CD4-positive, alpha-beta T cell treated with Interleukin-6 for 4 hours (primary cell): Measurements from ENCODE around the gene SCYL3.
"Not testable (repeated sequence)": the region's sequence is repeated elsewhere in the genome, so short reads cannot be mapped to it uniquely, and the experiment has no call there.

ENCODE experiments used
- DNase-seq: peaks from one replicate; pipeline ENCODE4 v3.0.0-alpha.2; 2020; ENCODE audit warnings: mixed read lengths

The SCYL3 gene

GRCh38 chr1:169867012-169867675 is 26.6 kb downstream of the SCYL3 start:
- DNase-seq: no peak

GRCh38 chr1:169866577-169866976 is 27.1 kb downstream of the SCYL3 start:
- no peak for DNase-seq

GRCh38 chr1:169864531-169864930 is 29.2 kb downstream of the SCYL3 start:
- not testable (repeated sequence) for DNase-seq

GRCh38 chr1:169860750-169861149 is 32.9 kb downstream of the SCYL3 start:
- no peak for DNase-seq

- no peak for DNase-seq
Observed at GRCh38 chr1:169860187-169860586, 33.5 kb downstream of the SCYL3 start.

- DNase-seq: no peak
Observed at GRCh38 chr1:169859001-169859400, 34.7 kb downstream of the SCYL3 start.

- DNase-seq: no peak
Observed at GRCh38 chr1:169858467-169858866, 35.2 kb downstream of the SCYL3 start.

- DNase-seq: no peak
Observed at GRCh38 chr1:169853341-169853740, 40.4 kb downstream of the SCYL3 start.

- DNase-seq: no peak
Observed at GRCh38 chr1:169849346-169850022, 44.2 kb downstream of the SCYL3 start.

- no peak for DNase-seq
Observed at GRCh38 chr1:169848456-169848855, 45.2 kb downstream of the SCYL3 start.

- DNase-seq: no peak
Observed at GRCh38 chr1:169844941-169845608, 48.6 kb downstream of the SCYL3 start.

- DNase-seq: no peak
Observed at GRCh38 chr1:169838942-169839341, 54.8 kb downstream of the SCYL3 start.

- no peak for DNase-seq
Observed at GRCh38 chr1:169836198-169836597, 57.5 kb downstream of the SCYL3 start.

GRCh38 chr1:169835647-169836046 is 58.0 kb downstream of the SCYL3 start:
- DNase-seq: no peak

- no peak for DNase-seq
Observed at GRCh38 chr1:169834869-169835268, 58.8 kb downstream of the SCYL3 start.

- DNase-seq: no peak
Observed at GRCh38 chr1:169833179-169833901, 60.4 kb downstream of the SCYL3 start.

- DNase-seq: no peak
Observed at GRCh38 chr1:169829671-169830070, 64.0 kb downstream of the SCYL3 start.

- no peak for DNase-seq
Observed at GRCh38 chr1:169824153-169824552, 69.5 kb downstream of the SCYL3 start.

GRCh38 chr1:169821500-169821899 is 72.2 kb downstream of the SCYL3 start:
- DNase-seq: no peak

- no peak for DNase-seq
Observed at GRCh38 chr1:169816617-169817016, 77.1 kb downstream of the SCYL3 start.

- DNase-seq: no peak
Observed at GRCh38 chr1:169814265-169814664, 79.4 kb downstream of the SCYL3 start.

GRCh38 chr1:169812131-169812530 is 81.6 kb downstream of the SCYL3 start:
- no peak for DNase-seq

- DNase-seq: not testable (repeated sequence)
Observed at GRCh38 chr1:169811418-169812035, 82.2 kb downstream of the SCYL3 start.
